Mesendoderm (in vitro differentiated cells): Measurements from ENCODE around the gene CABCOCO1.

Experiments
- DNase-seq: peaks from one replicate; pipeline ENCODE4 v3.0.0; 2013
- H2AK5ac ChIP-seq: 2 replicates; pipeline ENCODE4 v1.6.1; 2013; ENCODE audit warnings: low read length, inconsistent platforms
- H2BK120ac ChIP-seq: 2 replicates; pipeline ENCODE4 v1.6.1; 2013; ENCODE audit warnings: low read depth, mild to moderate bottlenecking, low read length, moderate library complexity, mixed read lengths
- H2BK15ac ChIP-seq: replicated peaks from 2 replicates; pipeline ENCODE4 v1.6.1; 2013; ENCODE audit warnings: low read depth, mild to moderate bottlenecking, moderate library complexity
- H2BK5ac ChIP-seq: 2 replicates; pipeline ENCODE4 v1.6.1; 2013; ENCODE audit warnings: low read length, inconsistent platforms
- H3K18ac ChIP-seq: 2 replicates; pipeline ENCODE4 v1.6.1; 2013; ENCODE audit warnings: mild to moderate bottlenecking, low read length, mixed read lengths
- H3K23ac ChIP-seq: one replicate; pipeline ENCODE4 v1.6.1; 2013; ENCODE audit warnings: low read length
- H3K27ac ChIP-seq: 2 replicates; pipeline ENCODE4 v1.5.1; 2013; ENCODE audit warnings: low read depth, mild to moderate bottlenecking, inconsistent platforms, low read length, moderate library complexity
- H3K27me3 ChIP-seq: 2 replicates; pipeline ENCODE4 v1.6.1; 2013; ENCODE audit warnings: low read length, control low read depth, mild to moderate bottlenecking, inconsistent platforms; ENCODE audit not compliant: insufficient read depth, poor library complexity
- H3K36me3 ChIP-seq: 2 replicates; pipeline ENCODE4 v1.6.1; 2013; ENCODE audit warnings: low read length, inconsistent platforms; ENCODE audit not compliant: control insufficient read depth, insufficient read depth
- H3K4ac ChIP-seq: one replicate; pipeline ENCODE4 v1.6.1; 2013; ENCODE audit warnings: low read depth, mild to moderate bottlenecking, low read length, moderate library complexity
- H3K4me1 ChIP-seq: 2 replicates; pipeline ENCODE4 v1.6.1; 2013; ENCODE audit warnings: low read depth, low read length, inconsistent platforms; ENCODE audit not compliant: control insufficient read depth
- H3K4me2 ChIP-seq: 2 replicates; pipeline ENCODE4 v1.6.1; 2013; ENCODE audit warnings: low read length
- H3K4me3 ChIP-seq: 2 replicates; pipeline ENCODE4 v1.5.1; 2013; ENCODE audit warnings: mild to moderate bottlenecking, low read length
- H3K56ac ChIP-seq: one replicate; pipeline ENCODE4 v1.6.1; 2013; ENCODE audit warnings: low read length
- H3K79me1 ChIP-seq: 2 replicates; pipeline ENCODE4 v1.6.1; 2013; ENCODE audit warnings: low read length, inconsistent platforms
- H3K79me2 ChIP-seq: 2 replicates; pipeline ENCODE4 v1.6.1; 2013; ENCODE audit warnings: mild to moderate bottlenecking, low read length; ENCODE audit not compliant: control insufficient read depth, insufficient read depth
- H3K9ac ChIP-seq: 2 replicates; pipeline ENCODE4 v1.6.1; 2013; ENCODE audit warnings: low read length, inconsistent platforms
- H4K5ac ChIP-seq: one replicate; pipeline ENCODE4 v1.6.1; 2013; ENCODE audit warnings: low read length
- H4K8ac ChIP-seq: one replicate; pipeline ENCODE4 v1.6.1; 2013; ENCODE audit warnings: low read depth, mild to moderate bottlenecking, control low read depth, low read length, moderate library complexity
- WGBS: extraction: QIAGEN DNeasy Blood & Tissue Kit; methylation state at CpG from one replicate; pipeline ENCODE4 v1.1.7; 2013; ENCODE audit warnings: low lambda C conversion rate, missing lambda C conversion rate; ENCODE audit not compliant: insufficient coverage; ENCODE audit errors: extremely low coverage; 5-methylcytosine and 5-hydroxymethylcytosine counted together

CABCOCO1 gene

GRCh38 chr10:61785473-61786105 is 122.9 kb downstream of the CABCOCO1 start:
- Histone ChIP-seq H4K5ac (no peak overlapping the region), H3K4me3 (no peak overlapping the region), H3K27ac (no peak overlapping the region), H3K56ac (no peak overlapping the region), H3K79me1 (no peaks in the 10 kb centered on the region), H3K36me3 (no peaks in the 10 kb centered on the region), H3K23ac (no peak overlapping the region), H4K8ac (no peak overlapping the region), H3K4me1 (no peaks in the 10 kb centered on the region), H3K4me2 (no peak overlapping the region), H2BK5ac (no peak overlapping the region), H2BK120ac (no peak overlapping the region), H3K9ac (no peak overlapping the region), H3K79me2 (no peaks in the 10 kb centered on the region), H2AK5ac (no peak overlapping the region), H3K27me3 (no peaks in the 10 kb centered on the region), H2BK15ac (no peak overlapping the region), H3K18ac (no peak overlapping the region), H3K4ac (no peak overlapping the region)
- WGBS, result no CpG with 5 or more reads among the region's 3 CpGs
- no peak for DNase-seq

- no peak overlapping the region for H3K9ac ChIP-seq
- no CpG with 5 or more reads among the region's 4 CpGs for WGBS
- no peak overlapping the region for H4K5ac ChIP-seq
- H3K27ac ChIP-seq, result no peak overlapping the region
- H3K79me1 ChIP-seq, result no peaks in the 10 kb centered on the region
- H3K56ac ChIP-seq, result no peak overlapping the region
- H2BK120ac ChIP-seq, result no peak overlapping the region
- H3K79me2 ChIP-seq, result no peaks in the 10 kb centered on the region
- no peaks in the 10 kb centered on the region for H3K4me1 ChIP-seq
- H3K23ac ChIP-seq, result no peak overlapping the region
- H3K4ac ChIP-seq, result no peak overlapping the region
- H3K4me3 ChIP-seq, result no peak overlapping the region
- H3K4me2 ChIP-seq, result no peak overlapping the region
- H2BK15ac ChIP-seq, result no peak overlapping the region
- no peak overlapping the region for H2BK5ac ChIP-seq
- no peak overlapping the region for H2AK5ac ChIP-seq
- no peak for DNase-seq
- no peak overlapping the region for H4K8ac ChIP-seq
- no peaks in the 10 kb centered on the region for H3K36me3 ChIP-seq
- H3K27me3 ChIP-seq, result no peaks in the 10 kb centered on the region
- no peak overlapping the region for H3K18ac ChIP-seq
Observed at GRCh38 chr10:61786728-61787127, 124.0 kb downstream of the CABCOCO1 start.

DNA sequence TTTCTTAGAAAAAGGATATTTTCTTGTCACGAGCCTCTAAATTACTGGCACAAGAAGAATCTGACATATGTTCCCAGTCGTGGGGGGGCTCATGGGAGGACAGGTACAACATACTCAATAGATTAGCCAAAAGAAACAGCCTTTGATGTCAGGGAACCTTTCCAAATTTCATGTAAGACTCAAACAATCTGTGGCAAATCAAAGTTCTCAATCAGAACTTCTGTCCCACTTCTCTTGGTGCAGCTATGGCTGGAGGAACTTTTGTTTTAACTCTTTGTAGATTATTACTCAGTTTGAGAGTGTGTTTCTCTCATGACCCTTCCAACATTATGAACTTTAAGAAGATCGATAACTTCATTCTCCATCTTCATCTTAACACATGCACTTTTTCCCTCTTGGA is 124.4 kb downstream of the CABCOCO1 start:
- Histone ChIP-seq H3K18ac (no peak overlapping the region), H3K79me1 (no peaks in the 10 kb centered on the region), H2BK15ac (no peak overlapping the region), H3K4me1 (no peaks in the 10 kb centered on the region), H3K27ac (no peak overlapping the region), H3K36me3 (no peaks in the 10 kb centered on the region), H3K23ac (no peak overlapping the region), H2BK120ac (no peak overlapping the region), H2BK5ac (no peak overlapping the region), H3K27me3 (no peaks in the 10 kb centered on the region), H3K4me2 (no peak overlapping the region), H4K8ac (no peak overlapping the region), H3K56ac (no peak overlapping the region), H4K5ac (no peak overlapping the region), H3K79me2 (no peaks in the 10 kb centered on the region), H3K4me3 (no peak overlapping the region), H3K4ac (no peak overlapping the region), H2AK5ac (no peak overlapping the region), H3K9ac (no peak overlapping the region)
- no peak for DNase-seq
- no CpG with 5 or more reads among the region's 3 CpGs for WGBS

GRCh38 chr10:61789031-61789430 is 126.3 kb downstream of the CABCOCO1 start:
- WGBS, result no CpG with 5 or more reads among the region's 1 CpG
- no peaks in the 10 kb centered on the region for H3K79me1 ChIP-seq
- H2BK5ac ChIP-seq, result no peak overlapping the region
- DNase-seq, result no peak
- no peak overlapping the region for H2BK120ac ChIP-seq
- H3K4ac ChIP-seq, result no peak overlapping the region
- no peak overlapping the region for H3K18ac ChIP-seq
- H3K4me3 ChIP-seq, result no peak overlapping the region
- H4K8ac ChIP-seq, result no peak overlapping the region
- no peak overlapping the region for H2BK15ac ChIP-seq
- H3K56ac ChIP-seq, result no peak overlapping the region
- no peaks in the 10 kb centered on the region for H3K27me3 ChIP-seq
- no peak overlapping the region for H3K23ac ChIP-seq
- H3K9ac ChIP-seq, result no peak overlapping the region
- no peaks in the 10 kb centered on the region for H3K79me2 ChIP-seq
- H3K4me1 ChIP-seq, result no peaks in the 10 kb centered on the region
- H2AK5ac ChIP-seq, result no peak overlapping the region
- no peak overlapping the region for H4K5ac ChIP-seq
- H3K36me3 ChIP-seq, result no peaks in the 10 kb centered on the region
- no peak overlapping the region for H3K4me2 ChIP-seq
- no peak overlapping the region for H3K27ac ChIP-seq

DNA sequence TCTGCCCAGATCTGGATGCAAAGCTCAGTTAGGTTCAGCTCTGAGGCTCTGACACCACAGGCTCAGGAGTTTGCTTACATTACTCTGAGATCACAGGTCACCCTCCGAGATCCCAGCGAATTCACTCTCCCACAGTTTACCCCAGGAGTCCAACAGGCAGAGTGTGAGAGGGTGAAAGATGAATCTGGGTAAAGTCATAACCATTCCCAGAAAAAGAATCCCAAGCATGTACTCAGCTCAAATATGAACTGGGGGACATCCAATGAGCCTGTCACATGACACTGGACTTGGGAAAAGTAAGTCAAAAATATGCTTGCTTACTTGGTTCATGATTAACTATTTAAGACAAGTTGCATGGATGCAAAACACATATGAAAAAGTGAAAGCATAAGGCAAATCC is 128.5 kb downstream of the CABCOCO1 start:
- Histone ChIP-seq H2AK5ac (no peak overlapping the region), H3K56ac (no peak overlapping the region), H3K79me1 (no peaks in the 10 kb centered on the region), H3K4me2 (no peak overlapping the region), H3K4ac (no peak overlapping the region), H4K5ac (no peak overlapping the region), H3K18ac (no peak overlapping the region), H2BK15ac (no peak overlapping the region), H3K79me2 (no peaks in the 10 kb centered on the region), H2BK5ac (no peak overlapping the region), H3K36me3 (no peaks in the 10 kb centered on the region), H4K8ac (no peak overlapping the region), H3K9ac (no peak overlapping the region), H3K27ac (no peak overlapping the region), H3K4me3 (no peak overlapping the region), H3K4me1 (no peaks in the 10 kb centered on the region), H2BK120ac (no peak overlapping the region), H3K23ac (no peak overlapping the region), H3K27me3 (no peaks in the 10 kb centered on the region)
- no peak for DNase-seq
- no CpG with 5 or more reads among the region's 2 CpGs for WGBS

DNA sequence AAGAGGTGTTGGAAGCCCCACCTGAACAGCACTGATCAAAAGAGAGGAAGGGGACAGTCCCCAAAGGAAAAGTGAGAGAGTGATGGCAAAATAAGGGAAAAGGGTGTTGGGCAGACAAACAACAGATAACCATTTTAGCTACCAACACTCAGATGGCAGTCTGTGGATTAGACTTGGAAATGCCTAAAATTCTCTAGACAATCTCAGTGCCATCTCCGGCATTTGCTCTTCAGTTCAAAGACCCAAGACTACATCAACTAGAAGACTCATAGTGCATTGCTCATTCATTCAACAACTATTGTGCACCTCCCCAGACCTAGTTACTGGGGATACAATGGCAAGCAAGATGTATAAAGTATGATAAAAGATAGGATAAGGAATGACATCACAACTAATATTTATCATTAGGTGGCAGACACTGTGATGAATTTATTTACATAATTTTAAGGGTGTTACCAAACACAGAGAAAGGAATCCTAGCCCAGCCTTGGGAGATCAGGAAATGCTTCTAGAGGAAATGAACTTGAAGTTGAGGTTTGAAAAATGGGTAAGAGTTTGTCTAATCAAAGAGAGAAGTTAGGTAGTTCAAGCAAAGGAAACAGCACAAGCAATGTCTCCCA is 129.5 kb downstream of the CABCOCO1 start:
- H3K9ac ChIP-seq, result no peak overlapping the region

More for the DNA sequence above, 129.5 kb downstream of the CABCOCO1 start:
- Histone ChIP-seq H4K8ac (no peak overlapping the region), H3K79me1 (no peaks in the 10 kb centered on the region), H3K79me2 (no peaks in the 10 kb centered on the region), H3K23ac (no peak overlapping the region), H3K56ac (no peak overlapping the region), H3K4me2 (no peak overlapping the region), H3K4ac (no peak overlapping the region), H3K18ac (no peak overlapping the region), H3K4me1 (no peaks in the 10 kb centered on the region), H4K5ac (no peak overlapping the region), H2BK15ac (no peak overlapping the region), H3K27me3 (no peaks in the 10 kb centered on the region), H3K4me3 (no peak overlapping the region), H3K27ac (no peak overlapping the region), H2BK5ac (no peak overlapping the region), H3K36me3 (no peaks in the 10 kb centered on the region), H2BK120ac (no peak overlapping the region), H2AK5ac (no peak overlapping the region)
- DNase-seq, result no peak
- no CpG with 5 or more reads among the region's 1 CpG for WGBS
